WTC11 (cell line): ENCODE data around the gene ZNF667. TPM values are rescaled to one million over a fixed set of nuclear protein-coding genes. Genes with fewer than 3 reads are reported as not detected.

ENCODE experiments used
- ATAC-seq: fragments of 200-7000 bp; cut with Tn5 transposase; 2 replicates; pipeline ENCODE4 v1.10.0; 2021; ENCODE audit warnings: mild to moderate bottlenecking, moderate library complexity
- CTCF ChIA-PET: fragments of 300-600 bp; sonication (Branson Sonifier 250); formaldehyde crosslinking; loops from one replicate; lab custom pipeline; 2021; ENCODE audit warnings: antibody characterized with exemption; lab: Charles Lee
- POLR2A ChIA-PET: fragments of 350-600 bp; sonication (Branson Sonifier 250); formaldehyde crosslinking; loops from one replicate; lab custom pipeline; 2021; ENCODE audit warnings: antibody characterized with exemption; lab: Charles Lee
- DNase-seq: peaks from one replicate; pipeline ENCODE4 v3.0.0; 2021; ENCODE audit warnings: low spot score
- H3K27ac Mint-ChIP-seq: 2 replicates; pipeline ENCODE4 v1.8.0; 2021; ENCODE audit warnings: mixed read lengths
- H3K27me3 Mint-ChIP-seq: 2 replicates; pipeline ENCODE4 v1.8.0; 2021; ENCODE audit warnings: low read depth, mild to moderate bottlenecking, moderate library complexity, mixed read lengths
- H3K36me3 Mint-ChIP-seq: 2 replicates; pipeline ENCODE4 v1.8.0; 2021; ENCODE audit warnings: mixed read lengths
- H3K4me1 Mint-ChIP-seq: 2 replicates; pipeline ENCODE4 v1.8.0; 2022; ENCODE audit warnings: mixed read lengths
- H3K4me3 Mint-ChIP-seq: 2 replicates; pipeline ENCODE4 v1.8.0; 2021; ENCODE audit warnings: mild to moderate bottlenecking, moderate library complexity, mixed read lengths
- H3K9me3 Mint-ChIP-seq: 2 replicates; pipeline ENCODE4 v1.8.0; 2021; ENCODE audit warnings: mixed read lengths
- ARID4B ChIP-seq: sonication (generic); formaldehyde crosslinking; IDR thresholded peaks from 2 replicates; pipeline ENCODE4 v1.8.0; 2023; ENCODE audit warnings: missing genetic modification reagents, mild to moderate bottlenecking, borderline replicate concordance
- CREB1 ChIP-seq: sonication (generic); formaldehyde crosslinking; IDR thresholded peaks from 2 replicates; pipeline ENCODE4 v1.8.0; 2023; ENCODE audit warnings: mild to moderate bottlenecking, missing genetic modification reagents
- EMX1 ChIP-seq: fragments of 250-450 bp; sonication (Bioruptor Pico); IDR thresholded peaks from 2 replicates; pipeline ENCODE4 v1.8.0; 2021; ENCODE audit warnings: mild to moderate bottlenecking
- FOXJ3 ChIP-seq: sonication (generic); formaldehyde crosslinking; IDR thresholded peaks from 2 replicates; pipeline ENCODE4 v1.9.0; 2021; ENCODE audit warnings: missing genetic modification reagents, mild to moderate bottlenecking, borderline replicate concordance
- GABPB1 ChIP-seq: sonication (generic); formaldehyde crosslinking; IDR thresholded peaks from 2 replicates; pipeline ENCODE4 v1.8.1; 2023; ENCODE audit warnings: mild to moderate bottlenecking, missing genetic modification reagents
- GRHL2 ChIP-seq: fragments of 250-450 bp; sonication (Bioruptor Pico); IDR thresholded peaks from 2 replicates; pipeline ENCODE4 v1.8.0; 2022; ENCODE audit warnings: mild to moderate bottlenecking, moderate library complexity; ENCODE audit not compliant: insufficient replicate concordance, severe bottlenecking
- NR2C2 ChIP-seq: sonication (generic); formaldehyde crosslinking; IDR thresholded peaks from 2 replicates; pipeline ENCODE4 v1.8.0; 2022; ENCODE audit warnings: mild to moderate bottlenecking, missing genetic modification reagents
- TCF7 ChIP-seq: sonication (generic); formaldehyde crosslinking; IDR thresholded peaks from 2 replicates; pipeline ENCODE4 v1.8.0; 2022; ENCODE audit warnings: mild to moderate bottlenecking, low read depth, missing genetic modification reagents, moderate library complexity
- TEAD1 ChIP-seq: sonication (generic); formaldehyde crosslinking; IDR thresholded peaks from 2 replicates; pipeline ENCODE4 v1.8.0; 2022; ENCODE audit warnings: mild to moderate bottlenecking, missing genetic modification reagents
- ZNF138 ChIP-seq: sonication (generic); formaldehyde crosslinking; conservative IDR thresholded peaks from 2 replicates; pipeline ENCODE4 v1.8.1; 2022; ENCODE audit warnings: mild to moderate bottlenecking, moderate library complexity, missing genetic modification reagents
- ZNF671 ChIP-seq: fragments of 250-450 bp; sonication (Bioruptor Pico); IDR thresholded peaks from 2 replicates; pipeline ENCODE4 v1.8.0; 2021; ENCODE audit warnings: mild to moderate bottlenecking
- total RNA-seq: library from RNA; stranded (reverse); gene quantifications from 3 replicates; pipeline ENCODE4 v1.2.3, GENCODE V29; 2021
- TF ChIP-seq, protein P1 (sequence below): sonication (generic); formaldehyde crosslinking; IDR thresholded peaks from 2 replicates; pipeline ENCODE4 v1.8.0; 2023; ENCODE audit warnings: mild to moderate bottlenecking, missing genetic modification reagents
- TF ChIP-seq, protein P2 (sequence below): sonication (generic); formaldehyde crosslinking; IDR thresholded peaks from 2 replicates; pipeline ENCODE4 v1.8.1; 2022; ENCODE audit warnings: low read depth, missing genetic modification reagents, borderline replicate concordance
- TF ChIP-seq, protein P3 (sequence below): fragments of 250-450 bp; sonication (Bioruptor Pico); IDR thresholded peaks from 2 replicates; pipeline ENCODE4 v1.9.0; 2021; ENCODE audit warnings: moderate library complexity, mild to moderate bottlenecking, inconsistent platforms, borderline replicate concordance

Gene ZNF667
- total RNA-seq, 1 experiment from 2014 or later: 10.8 TPM

DNA sequence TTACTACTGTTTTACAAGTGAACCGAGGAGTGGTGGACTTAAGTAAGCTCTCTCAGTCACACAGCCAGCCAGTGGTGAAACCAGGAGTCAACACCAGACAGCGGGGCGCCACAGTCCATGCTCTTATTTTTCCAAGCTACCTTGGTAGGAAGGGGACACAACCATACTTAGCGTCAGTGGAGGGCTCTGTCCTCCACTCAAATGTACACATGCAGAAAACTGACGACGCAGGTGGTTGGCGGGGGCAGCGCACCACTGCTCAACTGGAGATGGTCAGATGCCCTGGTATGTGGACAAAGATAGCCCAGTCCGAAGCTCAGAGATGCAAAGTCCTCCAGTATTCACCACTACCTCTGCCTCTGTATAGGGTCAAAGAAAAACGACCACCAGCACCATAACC lies 1.1 kb downstream of the ZNF667 start (continued):
- TF ChIP-seq GABPB1: no peak

DNA sequence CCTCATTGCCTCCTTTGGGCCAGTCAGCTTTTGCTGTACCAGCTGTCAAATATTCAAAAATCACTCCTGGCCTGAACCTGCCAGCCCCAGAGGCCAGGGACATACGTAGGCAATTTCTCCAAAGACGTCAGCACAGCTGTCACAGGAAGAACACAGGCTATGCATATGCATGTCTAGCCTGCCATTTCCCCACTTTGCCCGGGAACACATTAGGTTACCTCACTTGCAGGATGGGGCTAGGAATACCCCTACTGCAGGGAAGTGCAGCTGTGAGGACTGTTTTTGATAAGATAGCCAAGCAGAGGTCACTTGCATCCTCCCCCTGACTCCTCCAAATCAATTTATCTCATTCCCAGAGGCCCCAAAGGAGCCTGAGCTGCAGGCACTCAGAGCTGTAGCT lies 2.8 kb downstream of the ZNF667 start:
- Mint-ChIP-seq H3K27me3 (peaks cover 18% of the 10 kb centered on the region; the same call in 1 of the 2 replicates), H3K9me3 (peaks cover 66% of the 10 kb centered on the region), H3K36me3 (peaks cover 61% of the 10 kb centered on the region), H3K27ac (no peak overlapping the region), H3K4me1 (peaks cover 13% of the 10 kb centered on the region; the same call in 1 of the 2 replicates), H3K4me3 (no peak overlapping the region)
- ChIA-PET POLR2A (no interaction called here), CTCF (no interaction called here)
- TF ChIP-seq, protein P1, sequence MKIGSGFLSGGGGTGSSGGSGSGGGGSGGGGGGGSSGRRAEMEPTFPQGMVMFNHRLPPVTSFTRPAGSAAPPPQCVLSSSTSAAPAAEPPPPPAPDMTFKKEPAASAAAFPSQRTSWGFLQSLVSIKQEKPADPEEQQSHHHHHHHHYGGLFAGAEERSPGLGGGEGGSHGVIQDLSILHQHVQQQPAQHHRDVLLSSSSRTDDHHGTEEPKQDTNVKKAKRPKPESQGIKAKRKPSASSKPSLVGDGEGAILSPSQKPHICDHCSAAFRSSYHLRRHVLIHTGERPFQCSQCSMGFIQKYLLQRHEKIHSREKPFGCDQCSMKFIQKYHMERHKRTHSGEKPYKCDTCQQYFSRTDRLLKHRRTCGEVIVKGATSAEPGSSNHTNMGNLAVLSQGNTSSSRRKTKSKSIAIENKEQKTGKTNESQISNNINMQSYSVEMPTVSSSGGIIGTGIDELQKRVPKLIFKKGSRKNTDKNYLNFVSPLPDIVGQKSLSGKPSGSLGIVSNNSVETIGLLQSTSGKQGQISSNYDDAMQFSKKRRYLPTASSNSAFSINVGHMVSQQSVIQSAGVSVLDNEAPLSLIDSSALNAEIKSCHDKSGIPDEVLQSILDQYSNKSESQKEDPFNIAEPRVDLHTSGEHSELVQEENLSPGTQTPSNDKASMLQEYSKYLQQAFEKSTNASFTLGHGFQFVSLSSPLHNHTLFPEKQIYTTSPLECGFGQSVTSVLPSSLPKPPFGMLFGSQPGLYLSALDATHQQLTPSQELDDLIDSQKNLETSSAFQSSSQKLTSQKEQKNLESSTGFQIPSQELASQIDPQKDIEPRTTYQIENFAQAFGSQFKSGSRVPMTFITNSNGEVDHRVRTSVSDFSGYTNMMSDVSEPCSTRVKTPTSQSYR (CRISPR knock-in tag): no peak
- TF ChIP-seq ARID4B (CRISPR knock-in tag) (no peak), FOXJ3 (CRISPR knock-in tag) (no peak), CREB1 (no peak), ZNF671 (no peak)
- TF ChIP-seq, protein P2, sequence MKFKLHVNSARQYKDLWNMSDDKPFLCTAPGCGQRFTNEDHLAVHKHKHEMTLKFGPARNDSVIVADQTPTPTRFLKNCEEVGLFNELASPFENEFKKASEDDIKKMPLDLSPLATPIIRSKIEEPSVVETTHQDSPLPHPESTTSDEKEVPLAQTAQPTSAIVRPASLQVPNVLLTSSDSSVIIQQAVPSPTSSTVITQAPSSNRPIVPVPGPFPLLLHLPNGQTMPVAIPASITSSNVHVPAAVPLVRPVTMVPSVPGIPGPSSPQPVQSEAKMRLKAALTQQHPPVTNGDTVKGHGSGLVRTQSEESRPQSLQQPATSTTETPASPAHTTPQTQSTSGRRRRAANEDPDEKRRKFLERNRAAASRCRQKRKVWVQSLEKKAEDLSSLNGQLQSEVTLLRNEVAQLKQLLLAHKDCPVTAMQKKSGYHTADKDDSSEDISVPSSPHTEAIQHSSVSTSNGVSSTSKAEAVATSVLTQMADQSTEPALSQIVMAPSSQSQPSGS (CRISPR knock-in tag): no peak
- TF ChIP-seq, protein P3, sequence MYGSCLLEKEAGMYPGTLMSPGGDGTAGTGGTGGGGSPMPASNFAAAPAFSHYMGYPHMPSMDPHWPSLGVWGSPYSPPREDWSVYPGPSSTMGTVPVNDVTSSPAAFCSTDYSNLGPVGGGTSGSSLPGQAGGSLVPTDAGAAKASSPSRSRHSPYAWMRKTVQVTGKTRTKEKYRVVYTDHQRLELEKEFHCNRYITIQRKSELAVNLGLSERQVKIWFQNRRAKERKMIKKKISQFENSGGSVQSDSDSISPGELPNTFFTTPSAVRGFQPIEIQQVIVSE (CRISPR knock-in tag): no peak
- ATAC-seq: no peak
- DNase-seq: no peak

GRCh38 chr19:56441206-56441792 lies 35.8 kb downstream of the ZNF667 start:
- no peak for ATAC-seq
- H3K9me3 Mint-ChIP-seq: peaks cover 73% of the 10 kb centered on the region
- H3K4me1 Mint-ChIP-seq: no peaks in the 10 kb centered on the region
- DNase-seq: no peak
- no peak overlapping the region for H3K4me3 Mint-ChIP-seq
- peaks cover 19% of the 10 kb centered on the region for H3K27me3 Mint-ChIP-seq
- CTCF ChIA-PET: no interaction called here
- H3K27ac Mint-ChIP-seq: no peak overlapping the region
- H3K36me3 Mint-ChIP-seq: peaks cover 76% of the 10 kb centered on the region
- POLR2A ChIA-PET: no interaction called here
- TF ChIP-seq GRHL2 (CRISPR knock-in tag): no peak
- no peak for TF ChIP-seq NR2C2 (CRISPR knock-in tag)
- no peak for TF ChIP-seq ZNF138 (CRISPR knock-in tag)
- no peak for TF ChIP-seq TEAD1 (CRISPR knock-in tag)
- no peak for TF ChIP-seq EMX1 (CRISPR knock-in tag)
- no peak for TF ChIP-seq TCF7
